ENCODE data around the gene PDE4B.
"Not testable (repeated sequence)": the region's sequence is repeated elsewhere in the genome, so short reads cannot be mapped to it uniquely, and the experiment has no call there.

Gene PDE4B

DNA sequence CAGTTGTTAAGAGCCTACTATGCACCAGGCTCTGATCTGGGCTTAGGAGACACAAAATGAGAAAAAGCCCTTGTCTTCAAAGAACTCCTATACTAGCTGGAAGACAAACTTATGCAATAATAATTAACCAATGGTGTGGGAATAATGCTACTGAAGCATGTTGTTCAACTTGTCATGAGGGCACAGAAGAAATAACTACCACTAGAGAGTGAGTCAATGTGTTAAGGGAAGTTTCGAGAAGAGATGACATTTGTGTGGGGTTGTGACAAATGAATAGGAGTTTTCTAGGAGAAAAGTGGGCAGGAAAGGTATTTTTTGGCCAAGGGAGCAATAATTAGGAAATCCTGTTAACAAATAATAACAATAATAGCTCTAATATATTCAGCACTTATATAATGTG lies 205.0 kb downstream of the PDE4B start:
- no peak for TF ChIP-seq CTCF (IDR thresholded peaks at IDR 0.05)
- Histone ChIP-seq H2AFZ (no peak overlapping the region), H3K4me1 (no peaks in the 10 kb centered on the region), H3K36me3 (ENCODE audit: control insufficient read depth, insufficient read depth, low read length) (no peaks in the 10 kb centered on the region), H3K4me3 (ENCODE audit: low read depth, low read length) (no peak overlapping the region), H3K27me3 (ENCODE audit: control insufficient read depth, insufficient read depth, low read length) (no peaks in the 10 kb centered on the region), H3K79me2 (no peaks in the 10 kb centered on the region), H3K9ac (no peak overlapping the region), H3K4me2 (ENCODE audit: low read length) (no peak overlapping the region), H3K9me3 (ENCODE audit: control insufficient read depth, low read length) (no peaks in the 10 kb centered on the region), H3K27ac (no peak overlapping the region)

DNA sequence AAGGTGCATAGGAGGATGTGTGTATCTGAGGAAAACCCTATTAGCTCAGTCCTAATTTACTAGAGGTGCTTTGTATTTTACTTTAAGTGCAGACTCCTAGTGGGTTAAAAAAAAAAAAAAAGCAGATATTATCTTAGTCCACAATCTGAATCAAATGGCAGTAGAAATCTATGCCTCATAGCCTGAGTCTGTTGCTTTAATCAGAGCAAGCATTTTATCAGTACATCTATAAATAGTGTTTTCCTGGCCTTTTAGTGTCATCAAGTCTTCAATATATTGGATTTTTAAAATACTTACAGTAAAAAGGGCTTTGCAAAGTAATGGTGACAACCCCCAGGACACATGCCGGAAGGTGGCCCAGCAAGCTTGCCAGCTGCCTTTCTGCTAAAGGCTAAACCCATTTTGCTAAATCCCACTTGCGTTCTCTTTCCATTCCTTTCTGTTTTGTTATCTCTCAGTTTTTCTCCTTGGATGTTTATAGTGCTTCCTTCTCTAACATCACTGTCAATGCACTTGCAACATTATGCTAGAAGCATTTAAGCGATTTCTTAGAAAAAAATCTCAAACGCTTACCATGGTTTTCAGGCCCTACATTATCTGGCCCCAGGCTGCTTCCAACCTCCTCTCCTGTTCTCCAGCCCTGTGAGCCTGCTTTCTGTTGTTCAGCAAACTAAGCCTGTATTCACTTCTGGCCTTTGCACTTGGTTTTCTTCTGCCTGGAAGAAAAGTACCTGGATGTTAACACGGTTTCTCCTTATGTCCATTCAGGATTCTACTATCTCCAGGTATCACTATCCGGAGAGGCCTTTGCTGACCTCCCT lies 206.3 kb downstream of the PDE4B start:
- Histone ChIP-seq H3K79me2 (no peaks in the 10 kb centered on the region), H2AFZ (no peak overlapping the region), H3K36me3 (ENCODE audit: control insufficient read depth, insufficient read depth, low read length) (no peaks in the 10 kb centered on the region), H3K4me2 (ENCODE audit: low read length) (no peak overlapping the region), H3K27ac (no peak overlapping the region), H3K9ac (no peak overlapping the region), H3K4me1 (no peaks in the 10 kb centered on the region), H3K4me3 (ENCODE audit: low read depth, low read length) (no peak overlapping the region), H3K27me3 (ENCODE audit: control insufficient read depth, insufficient read depth, low read length) (no peaks in the 10 kb centered on the region), H3K9me3 (ENCODE audit: control insufficient read depth, low read length) (no peaks in the 10 kb centered on the region)
- no peak for TF ChIP-seq CTCF (IDR thresholded peaks at IDR 0.05)

DNA sequence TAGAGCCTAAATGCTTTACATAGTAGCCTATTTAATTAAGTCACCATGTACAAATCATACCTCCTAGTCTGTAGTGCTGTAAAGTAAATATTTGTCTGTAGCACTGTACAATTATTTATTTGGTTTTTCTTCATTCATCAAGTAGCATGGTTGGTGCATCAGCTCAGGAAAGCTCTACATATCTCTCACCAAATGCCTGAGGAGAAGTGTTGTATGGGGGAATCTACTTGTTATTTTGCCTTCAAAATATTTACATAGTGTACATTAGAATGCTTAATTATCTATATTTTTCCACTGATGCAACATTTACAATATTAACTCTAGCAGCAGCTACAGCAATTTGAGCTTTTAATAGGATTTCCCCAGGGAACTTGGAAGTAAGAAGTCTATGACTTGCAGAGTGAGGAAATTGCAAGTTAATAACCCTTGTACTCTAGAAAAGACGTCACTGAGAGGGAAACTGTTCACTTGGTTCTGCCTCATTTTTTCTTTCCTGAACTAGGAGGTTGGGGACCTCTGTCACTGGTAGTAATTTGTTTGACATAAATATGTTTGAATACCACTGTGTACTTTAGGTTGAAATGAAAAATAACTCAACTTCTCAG lies 207.4 kb downstream of the PDE4B start:
- H3K9ac ChIP-seq: no peak overlapping the region
- no peaks in the 10 kb centered on the region for H3K4me1 ChIP-seq
- no peak overlapping the region for H2AFZ ChIP-seq
- H3K4me3 ChIP-seq (ENCODE audit: low read depth, low read length): no peak overlapping the region
- H3K36me3 ChIP-seq (ENCODE audit: control insufficient read depth, insufficient read depth, low read length): no peaks in the 10 kb centered on the region
- H3K79me2 ChIP-seq: no peaks in the 10 kb centered on the region
- H3K4me2 ChIP-seq (ENCODE audit: low read length): no peak overlapping the region
- no peak overlapping the region for H3K27ac ChIP-seq
- no peaks in the 10 kb centered on the region for H3K9me3 ChIP-seq (ENCODE audit: control insufficient read depth, low read length)
- no peak for TF ChIP-seq CTCF (IDR thresholded peaks at IDR 0.05)
- H3K27me3 ChIP-seq (ENCODE audit: control insufficient read depth, insufficient read depth, low read length): no peaks in the 10 kb centered on the region

DNA sequence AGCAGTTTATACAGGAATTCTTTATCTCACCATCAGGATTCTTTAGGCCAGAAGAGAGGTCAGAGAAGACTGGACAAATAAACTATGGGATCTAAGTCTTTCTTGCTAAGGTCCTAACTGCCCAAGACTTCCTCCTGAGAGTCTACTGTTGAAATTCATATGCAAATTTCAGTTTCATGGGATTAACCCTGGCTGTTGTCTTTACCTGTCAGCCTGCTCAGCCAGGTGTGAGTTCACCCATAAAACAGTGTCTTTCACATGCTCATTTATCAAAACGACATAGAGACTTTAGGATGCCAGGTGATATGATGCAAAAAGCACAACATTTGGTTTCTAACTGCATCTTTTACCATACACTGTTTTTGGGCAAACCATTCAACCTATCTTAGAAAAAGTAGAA lies 211.0 kb downstream of the PDE4B start:
- H3K36me3 ChIP-seq (ENCODE audit: control insufficient read depth, insufficient read depth, low read length): no peaks in the 10 kb centered on the region
- no peaks in the 10 kb centered on the region for H3K9me3 ChIP-seq (ENCODE audit: control insufficient read depth, low read length)
- no peak overlapping the region for H3K9ac ChIP-seq
- no peaks in the 10 kb centered on the region for H3K79me2 ChIP-seq
- TF ChIP-seq CTCF (IDR thresholded peaks at IDR 0.05): no peak
- no peak overlapping the region for H3K4me2 ChIP-seq (ENCODE audit: low read length)
- no peaks in the 10 kb centered on the region for H3K27me3 ChIP-seq (ENCODE audit: control insufficient read depth, insufficient read depth, low read length)
- no peak overlapping the region for H2AFZ ChIP-seq
- no peaks in the 10 kb centered on the region for H3K4me1 ChIP-seq
- no peak overlapping the region for H3K27ac ChIP-seq
- H3K4me3 ChIP-seq (ENCODE audit: low read depth, low read length): no peak overlapping the region

DNA sequence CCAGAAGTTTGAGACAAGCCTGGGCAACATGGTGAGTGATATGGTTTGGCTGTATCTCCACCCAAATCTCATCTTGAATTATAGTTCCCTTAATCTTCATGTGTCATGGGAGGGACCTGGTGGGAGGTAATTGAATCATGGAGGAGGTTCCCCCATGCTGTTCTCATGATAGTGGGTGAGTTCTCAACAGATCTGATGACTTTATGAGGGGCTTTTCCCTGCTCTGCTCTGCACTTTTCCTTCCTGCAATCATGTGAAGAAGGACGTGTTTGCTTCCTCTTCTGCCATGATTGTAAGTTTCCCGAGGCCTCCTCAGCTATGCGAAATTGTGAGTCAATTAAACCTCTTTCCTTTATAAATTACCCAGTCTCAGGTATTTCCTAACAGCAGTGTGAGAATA lies 213.8 kb downstream of the PDE4B start:
- not testable (repeated sequence) for H3K27ac ChIP-seq; H3K4me1 ChIP-seq; H3K9me3 ChIP-seq (ENCODE audit: control insufficient read depth, low read length); H3K27me3 ChIP-seq (ENCODE audit: control insufficient read depth, insufficient read depth, low read length); H3K4me2 ChIP-seq (ENCODE audit: low read length); H3K4me3 ChIP-seq (ENCODE audit: low read depth, low read length); H2AFZ ChIP-seq; H3K9ac ChIP-seq; H3K79me2 ChIP-seq; H3K36me3 ChIP-seq (ENCODE audit: control insufficient read depth, insufficient read depth, low read length)

Measured in parathyroid adenoma (tissue), 2 donors.